COLO829 (cell line): Measurements from ENCODE around the gene PLD5.
"Not testable (repeated sequence)": the region's sequence is repeated elsewhere in the genome, so short reads cannot be mapped to it uniquely, and the experiment has no call there.

ENCODE experiments used
- DNase-seq: peaks from one replicate; pipeline ENCODE4 v3.0.0; 2012; ENCODE audit warnings: low spot score

The PLD5 gene

DNA sequence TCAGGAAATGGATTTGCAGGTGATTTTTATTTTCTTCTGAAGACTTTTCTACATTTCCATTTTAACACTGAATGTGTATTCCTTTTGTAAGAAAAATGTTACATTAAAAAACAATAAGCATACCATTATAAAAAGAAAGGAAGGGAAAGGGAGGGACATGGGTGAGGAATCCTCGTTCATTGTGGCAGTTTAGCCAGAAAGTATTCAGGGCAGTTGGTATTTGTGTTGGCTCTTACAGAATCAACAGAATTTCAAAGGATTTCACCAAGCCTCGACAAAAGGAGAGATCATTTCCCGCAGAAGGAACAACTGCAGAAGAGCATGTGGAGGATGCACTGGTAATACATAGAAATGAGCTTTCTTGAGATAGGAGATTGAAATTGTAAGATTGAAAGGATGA lies 35.0 kb downstream of the PLD5 start:
- no peak for DNase-seq

DNA sequence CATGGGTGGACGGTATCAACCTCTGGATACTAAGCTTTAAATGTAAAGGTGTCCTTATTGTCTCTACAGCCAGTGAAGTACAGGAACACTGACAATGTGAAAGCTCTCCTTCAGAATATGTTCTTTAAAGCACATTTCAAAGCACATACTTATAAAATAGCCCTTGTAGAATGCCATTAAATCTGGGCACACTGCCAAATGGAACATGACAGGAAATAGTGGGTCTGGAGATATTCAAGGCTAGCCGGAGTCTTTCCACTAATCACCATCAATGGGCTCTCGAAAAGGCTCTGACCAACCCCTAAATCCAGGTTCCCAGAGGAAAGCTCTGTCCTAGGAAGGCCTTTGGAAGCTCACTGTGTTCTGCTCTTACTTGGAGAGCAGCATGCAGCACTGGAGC lies 46.6 kb downstream of the PLD5 start:
- no peak for DNase-seq

DNA sequence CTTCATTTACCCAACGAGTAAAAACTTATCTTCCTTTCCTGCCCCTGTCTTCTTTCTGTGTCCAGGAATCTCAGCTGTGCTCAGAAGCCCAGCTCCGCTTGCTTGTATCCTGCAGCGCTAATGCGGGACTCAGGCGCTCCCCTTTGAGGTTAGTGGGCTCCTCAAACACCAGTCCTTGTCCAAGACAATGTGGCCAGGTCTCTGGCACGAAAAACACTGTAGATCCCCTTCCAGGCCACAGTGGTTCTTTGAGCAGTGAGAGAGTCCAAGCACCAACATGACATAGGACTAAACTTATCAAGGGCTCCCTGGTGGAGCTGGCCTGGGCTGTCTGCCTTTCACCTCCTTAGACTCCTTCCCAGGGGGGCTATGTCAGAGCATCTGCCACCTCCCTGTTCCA lies 53.7 kb downstream of the PLD5 start:
- no peak for DNase-seq

DNA sequence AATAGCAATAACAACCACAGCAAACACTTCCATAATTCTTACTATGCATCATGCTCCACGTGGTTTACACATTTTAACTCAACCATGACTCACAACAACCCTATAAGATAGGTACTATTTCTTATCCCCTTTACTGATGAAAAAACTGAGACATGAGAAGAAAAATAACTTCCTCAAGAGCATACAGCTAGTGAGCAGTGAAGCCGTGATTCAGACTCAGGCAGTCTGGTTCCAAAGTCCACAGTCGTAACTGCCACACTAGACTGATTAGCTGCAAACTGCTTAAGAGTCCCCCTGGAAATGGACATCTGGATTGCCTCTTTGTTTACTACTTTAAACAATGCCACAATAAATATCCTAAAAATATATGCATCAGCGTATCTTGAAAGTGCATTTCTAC lies 55.7 kb downstream of the PLD5 start:
- DNase-seq, result no peak

DNA sequence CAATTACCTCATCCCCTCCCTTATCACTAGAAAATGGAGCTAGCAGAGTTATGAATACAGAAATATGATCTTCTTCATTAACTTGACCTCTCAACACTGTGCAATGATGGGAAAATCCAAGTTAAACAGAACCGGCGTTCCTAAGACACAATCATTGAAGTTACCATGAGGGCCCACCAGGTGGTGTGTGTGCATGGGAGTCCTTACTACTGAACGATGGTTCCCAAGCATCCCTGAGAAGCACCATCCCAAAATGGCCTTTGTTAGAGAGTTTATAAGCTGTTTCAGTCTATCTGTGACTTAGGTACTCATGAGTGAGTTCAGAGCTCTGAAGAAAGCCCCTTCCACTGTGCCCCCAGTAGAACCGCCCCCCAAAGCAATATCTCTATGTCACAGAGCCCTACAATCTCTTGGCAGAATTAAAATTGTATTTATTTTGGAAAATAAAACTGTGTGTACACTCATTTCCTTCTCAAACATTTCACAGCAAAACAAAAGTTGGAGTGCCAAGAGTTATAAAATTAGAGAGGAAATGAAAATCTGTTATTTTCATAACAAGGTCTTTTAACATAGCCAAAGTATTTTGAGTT lies 56.8 kb downstream of the PLD5 start:
- DNase-seq, result peak; percentile 51

DNA sequence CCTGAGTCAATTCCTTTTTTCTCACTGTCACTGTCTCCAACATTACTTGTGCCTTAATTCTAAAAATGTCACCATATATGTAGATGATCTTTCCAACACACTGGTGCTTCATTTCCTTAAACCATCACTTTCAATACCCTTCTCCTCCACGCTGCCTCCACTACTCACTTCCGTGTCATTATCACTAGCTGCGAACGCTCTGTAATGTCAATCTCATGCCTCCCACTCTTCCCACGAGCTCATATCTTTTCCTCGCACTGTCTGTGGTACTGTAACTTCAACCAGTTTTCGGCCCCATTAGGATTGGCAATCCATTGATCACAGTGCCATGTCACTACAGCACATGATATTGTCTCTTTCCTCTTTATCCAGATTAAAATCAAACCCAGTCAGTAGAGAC lies 61.6 kb downstream of the PLD5 start:
- DNase-seq, result no peak

DNA sequence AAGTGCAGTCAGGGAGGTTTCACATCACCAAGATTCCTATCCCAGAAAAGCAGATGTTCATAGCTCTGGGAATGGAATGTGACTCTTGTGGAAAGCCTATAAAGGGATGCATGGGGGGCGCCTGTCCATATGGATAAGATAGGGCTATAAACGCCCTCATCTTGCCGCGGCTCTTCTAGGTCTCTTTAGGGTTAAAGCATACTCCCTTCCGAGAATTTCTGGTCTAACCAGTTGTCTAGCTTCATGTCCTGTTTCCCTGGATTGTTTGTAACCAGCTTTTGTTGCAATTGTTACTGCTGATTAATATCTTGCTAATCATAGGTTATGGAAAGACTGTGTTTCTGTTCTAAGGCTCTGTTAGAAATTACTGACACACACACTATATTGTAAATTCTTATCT lies 64.8 kb downstream of the PLD5 start:
- DNase-seq, result not testable (repeated sequence)

DNA sequence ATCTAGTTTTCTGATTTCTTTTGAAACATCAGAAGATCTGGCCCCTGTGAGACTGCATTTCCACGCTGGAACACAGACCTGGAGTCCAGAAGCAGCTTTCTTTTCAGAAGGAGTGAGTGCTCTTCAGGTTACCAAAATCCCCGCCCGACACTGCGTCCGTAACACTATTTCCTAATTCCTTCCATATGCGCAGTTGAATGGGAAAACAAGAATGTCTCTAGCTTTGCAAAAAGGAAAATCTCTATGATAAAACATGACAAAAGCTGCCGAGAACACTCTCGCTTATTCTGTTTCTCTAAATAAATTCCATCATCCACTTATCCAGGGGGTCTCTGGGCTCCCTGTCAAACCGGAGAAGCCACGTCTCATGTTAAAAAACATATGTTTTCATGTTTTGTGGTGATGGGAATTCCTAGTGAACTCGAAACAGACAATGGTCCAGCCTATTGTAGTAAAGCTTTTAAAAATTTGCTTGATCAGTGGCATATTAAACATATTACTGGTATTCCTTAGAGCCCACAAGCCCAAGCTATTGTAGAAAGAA lies 67.7 kb downstream of the PLD5 start:
- DNase-seq, result no peak

DNA sequence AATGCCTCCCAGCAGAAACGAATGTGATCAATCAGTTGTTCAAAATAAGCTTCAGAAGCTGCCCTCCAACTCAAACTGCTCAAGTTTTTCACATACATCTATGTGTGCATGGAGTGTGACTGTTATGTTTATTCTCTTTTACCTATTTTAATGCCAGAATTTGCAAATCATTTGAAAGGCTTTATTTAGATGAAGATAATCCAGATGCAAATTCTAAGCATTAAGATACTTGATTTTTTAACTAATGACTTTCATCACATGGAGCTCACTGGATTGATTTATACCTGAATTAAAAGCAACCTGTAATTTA lies 69.5 kb downstream of the PLD5 start:
- DNase-seq, result no peak

DNA sequence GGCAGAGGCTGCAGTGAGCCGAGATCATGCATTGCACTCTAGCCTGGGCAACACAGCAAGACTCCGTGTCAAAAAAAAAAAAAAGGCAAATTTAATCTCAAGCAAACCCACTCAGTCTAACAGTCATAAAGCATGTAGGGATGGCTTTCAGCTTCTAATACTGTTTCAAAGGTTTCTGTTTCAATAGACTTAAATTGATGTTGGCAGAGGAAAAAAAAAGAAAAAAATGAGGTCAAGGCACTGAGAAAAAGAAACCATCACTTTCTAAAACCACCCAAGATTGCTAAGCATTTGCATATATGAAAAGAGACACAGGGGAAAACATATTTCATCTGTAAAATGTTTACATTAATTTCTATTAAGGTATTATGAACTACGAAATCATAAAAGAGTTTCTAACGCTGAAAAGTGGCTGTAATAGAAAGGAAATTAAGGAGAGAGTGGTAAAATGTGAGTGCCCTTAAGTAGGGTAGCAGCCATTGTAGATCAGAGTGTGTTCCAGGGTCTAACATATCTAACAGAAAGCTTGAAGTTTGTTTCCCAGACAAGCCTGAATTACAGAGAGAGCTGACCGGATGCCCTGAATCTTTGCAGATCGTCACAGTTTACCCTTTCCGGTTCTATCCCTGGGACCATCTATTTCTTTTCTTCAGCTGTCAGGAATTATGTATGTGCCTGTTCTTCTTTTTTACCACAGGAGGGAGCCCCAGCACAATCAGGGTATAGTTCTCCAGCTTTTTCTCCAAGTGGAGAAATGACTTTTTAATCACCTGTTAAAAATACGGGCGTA lies 70.0 kb downstream of the PLD5 start:
- DNase-seq, result peak; percentile 75

DNA sequence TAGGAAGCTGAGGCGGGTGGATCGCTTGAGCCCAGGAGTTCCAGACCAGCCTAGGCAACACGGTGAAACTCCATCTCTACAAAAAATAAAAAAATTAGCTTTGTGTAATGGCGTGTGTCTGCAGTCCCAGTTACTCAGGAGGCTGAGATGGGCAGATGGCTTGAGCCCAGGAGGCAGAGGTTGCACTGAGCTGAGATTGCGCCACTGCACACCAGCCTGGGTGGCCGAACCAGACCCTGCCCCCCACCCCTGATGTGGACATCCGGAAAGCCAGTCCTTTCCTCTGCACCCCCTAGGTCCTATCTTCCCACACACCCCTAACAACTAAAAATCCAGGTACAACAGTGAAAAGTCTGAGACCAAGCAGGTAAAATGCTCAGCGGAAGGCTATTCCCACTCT lies 71.9 kb downstream of the PLD5 start:
- no peak for DNase-seq

DNA sequence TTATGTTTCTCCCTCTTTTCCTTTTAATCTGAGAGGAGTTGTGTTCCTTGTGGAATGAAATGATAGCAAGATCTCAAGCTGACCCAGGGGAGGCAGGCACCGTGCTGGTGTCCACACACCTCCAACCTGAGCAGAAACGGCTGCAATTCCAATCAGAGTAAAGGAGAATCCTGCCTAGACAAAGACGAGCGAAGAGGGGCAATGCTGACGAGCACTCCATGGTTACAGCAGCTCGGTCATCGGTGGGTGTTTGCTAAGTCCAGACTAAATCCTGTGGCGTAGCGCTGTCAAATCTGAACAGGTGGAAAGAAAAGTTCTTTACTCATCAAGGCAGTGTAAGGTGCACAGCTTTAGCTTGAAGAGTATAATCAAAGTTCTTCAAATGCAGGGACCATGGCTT lies 74.8 kb downstream of the PLD5 start:
- DNase-seq, result no peak

DNA sequence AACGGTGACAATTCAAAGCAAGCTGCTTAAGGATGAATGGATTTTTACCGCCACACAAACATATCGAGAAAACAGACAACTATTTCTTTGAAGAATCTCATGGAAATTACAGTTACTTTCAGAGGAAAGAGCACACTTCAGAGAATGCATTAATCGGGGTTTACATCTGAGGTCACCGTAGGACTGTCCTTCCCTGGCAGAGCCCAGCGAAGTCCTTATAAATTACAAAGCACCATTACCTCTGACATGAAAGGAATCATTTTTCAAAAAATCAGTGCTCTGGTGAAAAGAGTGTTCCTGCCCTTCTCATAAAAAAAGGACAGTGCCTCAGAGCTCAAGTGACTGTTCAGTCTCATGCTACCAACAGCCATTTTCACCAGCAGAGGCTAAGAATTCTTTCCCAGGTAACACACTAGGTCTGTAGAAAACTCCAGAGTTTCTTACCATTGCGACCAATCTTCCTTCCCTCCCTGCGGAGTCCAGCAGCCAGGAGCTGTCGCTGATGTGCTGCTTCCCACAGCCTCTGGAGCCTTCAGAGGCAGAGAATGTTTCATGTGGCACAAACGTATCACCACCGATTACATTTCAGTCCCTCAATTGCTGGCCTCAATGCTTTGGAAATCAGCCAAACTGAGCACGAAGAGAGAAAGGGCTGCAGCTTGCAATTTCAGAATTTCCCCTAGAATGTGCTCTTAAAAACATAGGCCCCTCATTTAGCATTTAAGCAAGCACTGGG lies 75.4 kb downstream of the PLD5 start:
- no peak for DNase-seq

DNA sequence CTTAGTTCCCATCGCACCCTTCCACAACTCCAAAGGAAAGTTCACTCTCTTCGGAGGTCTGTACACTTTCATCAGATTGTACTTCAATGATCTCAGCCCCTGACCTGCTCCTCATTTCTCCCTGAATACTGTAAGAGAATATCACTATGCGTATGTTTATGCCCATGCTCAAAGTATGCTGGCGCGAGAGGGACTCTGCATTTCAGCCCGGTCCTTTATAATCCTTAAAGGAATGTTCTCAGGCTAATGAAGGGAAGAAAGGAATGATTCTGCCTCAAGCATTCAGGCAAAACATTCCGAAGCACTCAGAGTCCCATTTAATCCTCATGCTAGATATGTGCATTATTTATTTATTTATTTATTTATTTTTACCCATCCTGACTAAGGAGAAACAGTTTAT lies 76.8 kb downstream of the PLD5 start:
- no peak for DNase-seq

DNA sequence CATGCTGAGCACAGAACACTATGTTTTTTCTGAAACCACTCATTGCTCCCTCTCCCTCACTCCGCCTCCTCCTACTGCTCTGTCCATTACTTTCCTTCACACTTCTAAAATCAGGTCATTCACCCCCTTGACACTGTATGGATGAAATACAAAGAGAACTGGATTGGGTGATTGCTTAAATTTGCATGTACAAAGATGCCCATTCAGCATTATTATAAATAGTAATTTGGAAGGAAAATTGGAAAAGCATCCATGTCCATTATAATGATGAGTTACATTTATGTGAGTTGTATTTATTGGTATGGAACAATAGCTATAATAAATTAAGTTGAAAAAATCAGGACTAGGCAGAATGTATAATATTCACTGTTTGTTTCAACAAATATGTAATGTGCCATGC lies 83.7 kb downstream of the PLD5 start:
- DNase-seq, result no peak

DNA sequence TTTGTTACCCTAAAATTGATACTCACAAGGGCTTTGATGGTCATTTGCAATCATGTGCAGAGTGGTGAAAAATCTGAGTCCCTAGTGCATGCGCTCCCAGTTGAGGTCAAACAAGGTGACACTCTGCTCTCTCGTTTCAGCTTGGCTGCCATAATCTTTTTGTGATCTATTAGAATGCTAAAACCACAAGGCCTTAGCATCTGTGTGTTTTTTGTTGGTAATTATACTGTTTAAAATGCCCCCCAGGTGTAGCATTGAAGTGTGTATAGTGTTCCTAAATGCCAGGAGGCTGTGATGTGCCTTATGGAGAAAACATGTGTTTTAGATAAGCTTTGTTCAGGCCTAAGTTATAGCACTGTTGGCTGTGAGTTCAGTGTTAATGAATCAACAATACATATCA lies 89.3 kb downstream of the PLD5 start:
- DNase-seq, result no peak

DNA sequence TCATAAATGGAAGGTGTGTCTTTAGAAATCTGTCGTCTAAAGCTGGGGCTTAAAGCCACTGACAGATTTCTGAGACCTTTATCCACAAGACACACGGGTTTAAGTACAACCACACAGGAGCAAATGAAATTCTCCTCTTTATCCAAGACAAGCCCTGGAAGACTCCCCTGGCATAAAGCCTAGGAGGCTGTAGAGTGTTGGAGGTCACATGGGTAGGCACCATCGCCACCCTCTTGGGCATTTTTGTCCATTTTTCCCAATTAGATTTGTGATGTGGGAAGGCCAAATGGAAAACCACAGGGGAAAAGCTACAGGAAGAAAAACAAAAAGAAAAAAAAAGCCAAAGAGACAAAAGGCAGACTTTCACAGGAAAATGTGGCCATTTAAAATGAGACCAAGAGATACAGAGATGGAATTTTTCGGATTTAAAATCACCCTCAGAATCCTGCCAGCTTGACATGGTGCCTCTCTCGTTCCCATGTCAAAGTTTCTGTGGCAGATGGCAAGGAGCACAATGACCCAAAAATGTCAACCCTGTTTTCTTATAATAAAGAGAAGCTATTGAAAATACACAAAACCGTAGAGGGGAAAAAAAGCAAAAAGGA lies 91.9 kb downstream of the PLD5 start:
- DNase-seq, result no peak

DNA sequence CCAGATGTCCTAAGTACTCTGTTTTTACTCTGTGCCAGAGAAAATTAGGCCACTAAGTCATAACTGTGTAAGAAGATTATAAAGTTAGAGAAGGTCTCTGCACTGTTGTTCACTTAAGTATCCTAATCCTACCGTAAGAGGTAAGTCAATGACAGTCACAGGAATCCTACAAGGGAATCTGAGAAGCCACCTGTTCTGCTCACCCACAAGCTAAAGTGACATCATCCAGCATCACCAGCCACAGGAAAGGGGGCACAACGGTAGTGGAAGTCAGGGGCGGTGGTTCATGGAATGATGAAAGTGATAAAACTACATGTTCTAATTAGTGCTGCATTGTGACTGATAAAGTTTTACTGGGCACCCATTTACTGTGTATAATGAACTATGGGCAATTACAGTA lies 92.7 kb downstream of the PLD5 start:
- DNase-seq, result no peak

DNA sequence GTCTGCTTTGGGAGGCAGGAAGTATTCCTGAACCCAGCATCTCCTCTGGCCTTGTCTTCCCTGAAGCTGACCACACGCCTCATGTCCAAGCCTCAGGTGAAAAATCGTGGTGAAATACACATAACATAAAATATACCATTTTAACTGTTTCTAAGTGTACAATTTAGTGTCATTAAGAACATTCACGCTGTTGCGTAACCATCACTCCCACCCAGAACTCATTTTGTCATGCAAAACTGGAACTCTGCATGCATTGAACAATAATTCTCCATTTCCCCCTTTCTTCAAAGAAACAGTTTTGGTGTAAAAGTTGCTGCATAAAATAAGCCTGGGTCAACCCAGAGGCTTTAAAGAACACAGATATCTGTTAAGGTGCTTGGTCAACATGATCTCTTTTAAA lies 93.5 kb downstream of the PLD5 start:
- no peak for DNase-seq

DNA sequence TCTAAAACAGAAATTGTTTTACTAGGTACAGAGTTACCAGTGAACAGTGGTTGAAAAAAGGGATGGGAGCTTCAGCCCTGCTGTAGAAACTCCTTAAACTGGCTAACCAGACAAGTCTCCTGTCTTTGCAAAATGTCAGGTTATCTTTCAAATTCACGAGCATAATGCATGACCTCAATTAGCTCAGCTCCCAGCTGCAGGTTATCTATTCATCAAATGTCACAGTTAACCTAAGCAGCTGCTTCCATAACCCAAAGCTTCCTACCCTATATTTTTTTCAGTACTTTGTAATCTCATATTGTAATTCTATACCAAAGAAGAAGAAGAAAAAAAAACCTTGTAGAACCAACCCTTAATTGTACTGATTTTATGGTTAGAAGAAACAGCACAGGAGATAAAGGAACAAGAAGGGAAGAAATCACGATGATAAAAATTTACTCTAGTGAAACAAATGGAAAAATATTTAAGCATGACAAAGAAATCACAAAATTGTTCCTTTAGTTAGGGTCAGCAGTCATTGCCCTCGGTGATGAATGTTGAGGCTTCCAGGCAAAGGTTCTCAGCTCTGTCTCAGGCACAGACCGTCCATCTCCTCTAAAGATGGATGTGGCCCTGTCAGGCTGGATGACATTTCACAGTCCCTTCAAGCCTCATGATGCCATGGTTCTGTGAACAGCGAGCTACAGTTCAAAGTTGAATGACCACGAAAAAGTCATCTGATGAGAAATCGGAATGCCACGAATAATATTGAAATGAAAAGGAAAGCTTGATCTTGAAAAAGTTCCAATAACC lies 95.9 kb downstream of the PLD5 start:
- DNase-seq, result no peak

DNA sequence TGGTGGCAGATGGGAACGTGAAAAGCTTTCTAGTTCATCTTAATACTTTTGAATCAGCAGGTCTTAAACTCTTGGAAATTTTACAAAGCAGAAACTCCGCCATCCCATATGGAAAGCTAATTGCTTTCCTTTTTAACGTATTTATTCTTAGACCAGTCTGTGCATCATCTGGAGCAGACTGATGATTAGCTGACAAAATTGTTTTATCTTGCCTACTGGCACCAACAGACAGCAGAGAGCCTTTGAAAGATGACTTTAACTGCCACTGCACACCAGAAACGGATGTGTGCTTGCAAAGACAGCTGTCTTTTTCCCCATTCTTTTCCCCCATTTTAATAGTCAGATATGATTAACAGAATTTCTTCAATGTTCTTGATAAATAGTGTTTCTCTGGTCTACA lies 97.0 kb downstream of the PLD5 start:
- no peak for DNase-seq

DNA sequence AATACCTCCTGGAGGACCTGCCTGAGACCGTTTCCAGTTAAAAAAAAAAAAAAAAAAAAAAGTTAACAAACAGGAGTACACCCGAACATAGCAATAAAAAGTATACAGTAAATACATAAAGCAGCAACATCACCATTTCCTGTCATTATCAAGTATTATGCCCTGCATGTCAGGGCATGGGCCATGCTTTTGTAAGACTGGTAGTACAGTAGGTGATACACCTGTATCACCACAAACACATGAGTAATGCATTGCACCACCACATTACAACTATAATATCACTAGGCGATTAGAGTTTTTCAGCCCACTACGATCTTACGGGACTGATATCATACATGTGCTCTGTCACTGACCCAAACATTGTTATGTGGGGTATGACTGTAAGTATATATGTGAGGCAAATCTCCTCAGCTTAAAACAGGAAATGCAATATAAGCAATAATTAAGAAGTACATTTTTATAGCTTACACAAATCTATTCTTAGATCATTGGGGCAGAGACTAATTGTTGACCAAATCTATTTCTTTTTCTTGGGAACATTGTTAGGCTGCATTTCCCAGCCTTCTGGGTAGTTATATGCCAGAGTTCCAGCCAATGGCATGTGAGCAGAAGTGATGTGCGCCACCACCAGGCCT lies 98.1 kb downstream of the PLD5 start:
- no peak for DNase-seq
